GM23248 (cell line): ENCODE results near the gene TMEM145. TPM values are rescaled to one million over a fixed set of nuclear protein-coding genes. Genes with fewer than 3 reads are reported as not detected.
"Not testable (repeated sequence)": the region's sequence is repeated elsewhere in the genome, so short reads cannot be mapped to it uniquely, and the experiment has no call there.

Source experiments
- DNase-seq: peaks from one replicate; pipeline ENCODE4 v3.0.0-alpha.2; 2015
- H2AFZ ChIP-seq: fragments of 200-600 bp; sonication (generic); 2 replicates; pipeline ENCODE4 v1.6.1; 2016; ENCODE audit warnings: antibody characterized with exemption
- H3F3A ChIP-seq: fragments of 200-600 bp; sonication (generic); 2 replicates; pipeline ENCODE4 v1.6.1; 2016; ENCODE audit warnings: mild to moderate bottlenecking, antibody characterized with exemption, mixed run types; ENCODE audit not compliant: insufficient read depth
- H3K27ac ChIP-seq: fragments of 200-600 bp; sonication (generic); 2 replicates; pipeline ENCODE4 v1.5.1; 2016; ENCODE audit warnings: mild to moderate bottlenecking
- H3K27me3 ChIP-seq: fragments of 200-600 bp; sonication (generic); replicated peaks from 2 replicates; pipeline ENCODE4 v1.6.1; 2016; ENCODE audit warnings: mild to moderate bottlenecking; ENCODE audit not compliant: insufficient read depth
- H3K36me3 ChIP-seq: fragments of 200-600 bp; sonication (generic); 2 replicates; pipeline ENCODE4 v1.6.1; 2016; ENCODE audit warnings: low read depth, mild to moderate bottlenecking
- H3K4me1 ChIP-seq: fragments of 200-600 bp; sonication (generic); 2 replicates; pipeline ENCODE4 v1.6.1; 2016; ENCODE audit warnings: mild to moderate bottlenecking; ENCODE audit not compliant: insufficient read depth
- H3K4me2 ChIP-seq: fragments of 200-600 bp; sonication (generic); one replicate; pipeline ENCODE4 v1.6.1; 2016; ENCODE audit warnings: mild to moderate bottlenecking; ENCODE audit not compliant: unreplicated experiment
- H3K4me3 ChIP-seq: fragments of 200-600 bp; sonication (generic); 2 replicates; pipeline ENCODE4 v1.5.1; 2016; ENCODE audit warnings: mild to moderate bottlenecking
- H3K79me2 ChIP-seq: fragments of 200-600 bp; sonication (generic); 2 replicates; pipeline ENCODE4 v1.6.1; 2016; ENCODE audit warnings: mild to moderate bottlenecking; ENCODE audit not compliant: insufficient read depth
- H3K9ac ChIP-seq: fragments of 200-600 bp; sonication (generic); 2 replicates; pipeline ENCODE4 v1.6.1; 2016; ENCODE audit warnings: mild to moderate bottlenecking
- H3K9me2 ChIP-seq: fragments of 200-600 bp; sonication (generic); 2 replicates; pipeline ENCODE4 v1.6.1; 2016; ENCODE audit warnings: mixed run types, mild to moderate bottlenecking, moderate library complexity; ENCODE audit not compliant: insufficient read depth
- H3K9me3 ChIP-seq: fragments of 200-600 bp; sonication (generic); one replicate; pipeline ENCODE4 v1.6.1; 2017; ENCODE audit warnings: low read depth
- H4K20me1 ChIP-seq: fragments of 200-600 bp; sonication (generic); 2 replicates; pipeline ENCODE4 v1.6.0; 2016; ENCODE audit not compliant: insufficient read depth
- EZH2 ChIP-seq: fragments of 200-600 bp; sonication (generic); IDR thresholded peaks from 2 replicates; pipeline ENCODE4 v1.6.1; 2018; ENCODE audit warnings: antibody characterized with exemption, mild to moderate bottlenecking; ENCODE audit not compliant: insufficient read depth, poor library complexity, severe bottlenecking
- EZH2phosphoT487 ChIP-seq: fragments of 200-600 bp; sonication (generic); IDR thresholded peaks from 2 replicates; pipeline ENCODE4 v1.6.1; 2018; ENCODE audit warnings: antibody characterized with exemption, moderate library complexity, mild to moderate bottlenecking, low read depth; ENCODE audit not compliant: insufficient read depth
- WGBS, 2 experiments: methylation state at CpG; one replicate each; pipeline ENCODE4 v1.1.6; 2015 to 2017; ENCODE audit warnings: low lambda C conversion rate in 2 of 2, low coverage in 1 of 2; ENCODE audit errors: missing lambda C conversion rate in 2 of 2; 5-methylcytosine and 5-hydroxymethylcytosine counted together
- in situ Hi-C: fragments of 300-500 bp; cut with MboI; formaldehyde crosslinking; loops from 2 replicates; pipeline ENCODE4 v1.15.0; 2020
- polyA plus RNA-seq: library from polyadenylated mRNA; unstranded; fragments of >200 nt; fragmentation: Nextera tagmentation; extraction: Ambion mirVana; gene quantifications from 2 replicates; pipeline ENCODE4 v1.2.1, GENCODE V29; 2016
- total RNA-seq: library from RNA; depleted of rRNA; stranded (reverse); fragments of >200 nt; shearing (Covaris generic); gene quantifications from 2 replicates; pipeline ENCODE4 v1.2.3, GENCODE V29; 2014

TMEM145 gene
- total and polyA plus RNA-seq, 2 experiments from 2014 or later = not detected

- DNase-seq = no peak
- Histone ChIP-seq H2AFZ (no peak overlapping the region), H3K36me3 (no peaks in the 10 kb centered on the region), H3K27me3 (no peaks in the 10 kb centered on the region), H3K4me3 (no peak overlapping the region), H3K79me2 (peaks cover 5% of the 10 kb centered on the region; the same call in 1 of the 2 replicates), H3K4me2 (no peak overlapping the region), H3K9me2 (no peaks in the 10 kb centered on the region), H3K9me3 (no peaks in the 10 kb centered on the region), H4K20me1 (no peaks in the 10 kb centered on the region), H3K9ac (no peak overlapping the region), H3K27ac (no peak overlapping the region), H3K4me1 (no peaks in the 10 kb centered on the region), H3F3A (no peaks in the 10 kb centered on the region)
- TF ChIP-seq EZH2 (no peak), EZH2phosphoT487 (no peak)
- WGBS, 2 experiments = 89 to 95% methylated on average over 11 to 21 of the region's 21 CpGs
- in situ Hi-C loops = no loop called here
Observed at GRCh38 chr19:42333975-42334696, 21.0 kb downstream of the TMEM145 start.

- H3K4me2 ChIP-seq = no peak overlapping the region
- no peaks in the 10 kb centered on the region for H3K9me2 ChIP-seq
- WGBS, 2 experiments = 87 to 89% methylated on average over 13 of the region's 13 CpGs
- no peaks in the 10 kb centered on the region for H3K4me1 ChIP-seq
- no peaks in the 10 kb centered on the region for H3F3A ChIP-seq
- no peak for DNase-seq
- in situ Hi-C loops = no loop called here
- H3K9ac ChIP-seq = no peak overlapping the region
- H3K9me3 ChIP-seq = no peaks in the 10 kb centered on the region
- H2AFZ ChIP-seq = no peak overlapping the region
- TF ChIP-seq EZH2 = no peak
- TF ChIP-seq EZH2phosphoT487 = no peak
- peaks cover 5% of the 10 kb centered on the region; the same call in 1 of the 2 replicates for H3K79me2 ChIP-seq
- no peak overlapping the region for H3K27ac ChIP-seq
- H4K20me1 ChIP-seq = no peaks in the 10 kb centered on the region
- no peaks in the 10 kb centered on the region for H3K27me3 ChIP-seq
- no peak overlapping the region for H3K4me3 ChIP-seq
- H3K36me3 ChIP-seq = no peaks in the 10 kb centered on the region
Observed at GRCh38 chr19:42334697-42335373, 21.7 kb downstream of the TMEM145 start.

GRCh38 chr19:42335374-42335936, 22.3 kb downstream of the TMEM145 start:
- no peak overlapping the region for H3K4me2 ChIP-seq
- H3K27me3 ChIP-seq = no peaks in the 10 kb centered on the region
- no peaks in the 10 kb centered on the region for H3K9me2 ChIP-seq
- TF ChIP-seq EZH2phosphoT487 (no peak), EZH2 (no peak)
- H4K20me1 ChIP-seq = no peaks in the 10 kb centered on the region
- 92 to 94% methylated on average over 7 of the region's 7 CpGs for WGBS, 2 experiments
- H3K36me3 ChIP-seq = no peaks in the 10 kb centered on the region
- H3K9me3 ChIP-seq = no peaks in the 10 kb centered on the region
- H3K4me3 ChIP-seq = no peak overlapping the region
- no peak for DNase-seq
- H3F3A ChIP-seq = no peaks in the 10 kb centered on the region
- no peak overlapping the region for H3K27ac ChIP-seq
- H3K4me1 ChIP-seq = no peaks in the 10 kb centered on the region
- H3K79me2 ChIP-seq = peaks cover 4% of the 10 kb centered on the region; the same call in 1 of the 2 replicates
- no peak overlapping the region for H3K9ac ChIP-seq
- H2AFZ ChIP-seq = no peak overlapping the region
- in situ Hi-C loops = no loop called here

GRCh38 chr19:42335971-42336370, 22.9 kb downstream of the TMEM145 start:
- no peaks in the 10 kb centered on the region; the same call in 1 of the 2 replicates for H3K79me2 ChIP-seq
- TF ChIP-seq EZH2 (no peak), EZH2phosphoT487 (no peak)
- H3K36me3 ChIP-seq = no peaks in the 10 kb centered on the region
- in situ Hi-C loops = no loop called here
- H3K9ac ChIP-seq = no peak overlapping the region
- no peak overlapping the region for H3K27ac ChIP-seq
- WGBS, 2 experiments = 87 to 88% methylated on average over 16 to 19 of the region's 19 CpGs
- H2AFZ ChIP-seq = no peak overlapping the region
- H3K9me3 ChIP-seq = no peaks in the 10 kb centered on the region
- H4K20me1 ChIP-seq = no peaks in the 10 kb centered on the region
- H3K4me1 ChIP-seq = no peaks in the 10 kb centered on the region
- no peak overlapping the region for H3K4me3 ChIP-seq
- H3K9me2 ChIP-seq = no peaks in the 10 kb centered on the region
- H3K4me2 ChIP-seq = no peak overlapping the region
- H3F3A ChIP-seq = no peaks in the 10 kb centered on the region
- DNase-seq = no peak
- no peaks in the 10 kb centered on the region for H3K27me3 ChIP-seq

- H3K4me2 ChIP-seq, H3K9ac ChIP-seq, in situ Hi-C loops, H3K27me3 ChIP-seq, H3K36me3 ChIP-seq, H3K9me2 ChIP-seq, H3K9me3 ChIP-seq, H4K20me1 ChIP-seq, H3K27ac ChIP-seq, H3K79me2 ChIP-seq, H3F3A ChIP-seq, H3K4me3 ChIP-seq, H2AFZ ChIP-seq, DNase-seq, H3K4me1 ChIP-seq: not testable (repeated sequence)
- WGBS, 2 experiments = 88 to 92% methylated on average over 7 of the region's 7 CpGs
Observed at GRCh38 chr19:42339126-42339860, 26.2 kb downstream of the TMEM145 start.

GRCh38 chr19:42339922-42340321, 26.8 kb downstream of the TMEM145 start:
- WGBS, 2 experiments = 94 to 96% methylated on average over 4 of the region's 4 CpGs
- H3K27ac ChIP-seq, H3K9me3 ChIP-seq, H4K20me1 ChIP-seq, H3K4me1 ChIP-seq, H3K79me2 ChIP-seq, in situ Hi-C loops, H3K9me2 ChIP-seq, H3K4me3 ChIP-seq, H2AFZ ChIP-seq, H3F3A ChIP-seq, H3K27me3 ChIP-seq, H3K36me3 ChIP-seq, H3K4me2 ChIP-seq, H3K9ac ChIP-seq, DNase-seq: not testable (repeated sequence)
